ENCODE results near the gene ARMH1.
A peak's percentile ranks its signal among the peaks of the same experiment; 100 is the strongest.

Gene ARMH1

DNA sequence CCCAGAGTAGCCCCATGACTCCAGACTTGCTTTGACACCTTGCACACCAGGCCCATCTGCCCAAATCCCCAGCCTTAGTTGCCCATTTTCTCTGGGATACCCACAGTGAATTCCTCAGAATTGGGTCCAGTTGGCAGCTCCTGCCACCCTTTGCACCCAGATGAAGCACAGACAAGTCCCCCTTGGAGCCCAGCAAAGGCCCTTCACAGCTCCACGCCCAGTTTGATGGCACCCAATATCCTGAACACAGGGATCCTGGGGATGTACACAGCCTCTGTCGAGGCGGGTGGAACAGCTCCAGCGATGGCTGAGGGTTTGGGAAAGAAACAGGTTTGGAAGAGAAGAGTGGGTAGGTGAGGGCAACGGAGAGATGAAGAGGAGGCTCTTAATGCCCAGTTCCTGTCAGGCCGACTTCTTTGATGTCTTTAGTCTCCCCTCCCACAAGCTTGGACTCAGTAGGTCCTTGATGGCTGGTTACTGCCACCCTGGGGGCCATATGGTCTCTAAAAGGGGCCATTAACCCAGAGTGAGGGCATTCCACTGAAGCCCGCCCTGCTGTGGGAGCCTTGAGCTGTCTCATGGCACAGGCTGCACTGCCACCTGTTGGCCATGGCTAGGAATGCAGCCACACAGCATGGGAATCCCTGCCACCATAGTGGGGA, 21.9 kb upstream of the ARMH1 start:
- Histone ChIP-seq H3K27ac (ENCODE audit: low read length) (no peak overlapping the region), H3K9me3 (ENCODE audit: insufficient read depth, low read length, severe bottlenecking) (no peaks in the 10 kb centered on the region), H3K4me1 (ENCODE audit: insufficient read depth, low read length) (no peaks in the 10 kb centered on the region), H4K20me1 (ENCODE audit: insufficient read depth, low read length) (peaks cover 16% of the 10 kb centered on the region; the same call in 1 of the 2 replicates), H3K4me2 (ENCODE audit: insufficient read depth, low read length) (no peak overlapping the region), H3K79me2 (ENCODE audit: insufficient read depth, low read length) (no peaks in the 10 kb centered on the region), H3K9ac (ENCODE audit: low read depth, low read length) (no peak overlapping the region), H3K36me3 (ENCODE audit: insufficient read depth, low read length) (peaks cover 35% of the 10 kb centered on the region), H2AFZ (ENCODE audit: low read depth, low read length) (no peak overlapping the region), H3K27me3 (ENCODE audit: insufficient read depth, low read length, poor library complexity) (no peaks in the 10 kb centered on the region), H3K4me3 (ENCODE audit: low read depth in 1 of 2, low read length in 2 of 2) (no peak overlapping the region)
- ATAC-seq (ENCODE audit: insufficient read depth, low read depth) (peak; percentile 96), DNase-seq (peak; percentile 78)
- TF ChIP-seq, protein P1, sequence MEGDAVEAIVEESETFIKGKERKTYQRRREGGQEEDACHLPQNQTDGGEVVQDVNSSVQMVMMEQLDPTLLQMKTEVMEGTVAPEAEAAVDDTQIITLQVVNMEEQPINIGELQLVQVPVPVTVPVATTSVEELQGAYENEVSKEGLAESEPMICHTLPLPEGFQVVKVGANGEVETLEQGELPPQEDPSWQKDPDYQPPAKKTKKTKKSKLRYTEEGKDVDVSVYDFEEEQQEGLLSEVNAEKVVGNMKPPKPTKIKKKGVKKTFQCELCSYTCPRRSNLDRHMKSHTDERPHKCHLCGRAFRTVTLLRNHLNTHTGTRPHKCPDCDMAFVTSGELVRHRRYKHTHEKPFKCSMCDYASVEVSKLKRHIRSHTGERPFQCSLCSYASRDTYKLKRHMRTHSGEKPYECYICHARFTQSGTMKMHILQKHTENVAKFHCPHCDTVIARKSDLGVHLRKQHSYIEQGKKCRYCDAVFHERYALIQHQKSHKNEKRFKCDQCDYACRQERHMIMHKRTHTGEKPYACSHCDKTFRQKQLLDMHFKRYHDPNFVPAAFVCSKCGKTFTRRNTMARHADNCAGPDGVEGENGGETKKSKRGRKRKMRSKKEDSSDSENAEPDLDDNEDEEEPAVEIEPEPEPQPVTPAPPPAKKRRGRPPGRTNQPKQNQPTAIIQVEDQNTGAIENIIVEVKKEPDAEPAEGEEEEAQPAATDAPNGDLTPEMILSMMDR (IDR thresholded peaks at IDR 0.05; ENCODE audit: borderline replicate concordance, extremely low read depth, low read length, poor library complexity, severe bottlenecking): peak; percentile 99
- no peak for TF ChIP-seq EZH2 (IDR thresholded peaks at IDR 0.05; ENCODE audit: borderline replicate concordance, low read depth, low read length, severe bottlenecking)

GRCh38 chr1:44653107-44653964, 21.2 kb upstream of the ARMH1 start:
- Histone ChIP-seq H3K4me3 (ENCODE audit: low read depth in 1 of 2, low read length in 2 of 2) (no peak overlapping the region), H3K9me3 (ENCODE audit: insufficient read depth, low read length, severe bottlenecking) (no peaks in the 10 kb centered on the region), H2AFZ (ENCODE audit: low read depth, low read length) (no peak overlapping the region), H3K79me2 (ENCODE audit: insufficient read depth, low read length) (no peaks in the 10 kb centered on the region), H3K27me3 (ENCODE audit: insufficient read depth, low read length, poor library complexity) (no peaks in the 10 kb centered on the region), H3K9ac (ENCODE audit: low read depth, low read length) (no peak overlapping the region), H4K20me1 (ENCODE audit: insufficient read depth, low read length) (peaks cover 15% of the 10 kb centered on the region; the same call in 1 of the 2 replicates), H3K27ac (ENCODE audit: low read length) (no peak overlapping the region), H3K36me3 (ENCODE audit: insufficient read depth, low read length) (peaks cover 29% of the 10 kb centered on the region), H3K4me1 (ENCODE audit: insufficient read depth, low read length) (no peaks in the 10 kb centered on the region), H3K4me2 (ENCODE audit: insufficient read depth, low read length) (no peak overlapping the region)
- ATAC-seq (ENCODE audit: insufficient read depth, low read depth) (0 out of 3 replicates have a peak, but pooled peaks have one; percentile 2), DNase-seq (no peak)
- TF ChIP-seq, protein P1 (IDR thresholded peaks at IDR 0.05; ENCODE audit: borderline replicate concordance, extremely low read depth, low read length, poor library complexity, severe bottlenecking): no peak
- no peak for TF ChIP-seq EZH2 (IDR thresholded peaks at IDR 0.05; ENCODE audit: borderline replicate concordance, low read depth, low read length, severe bottlenecking)

GRCh38 chr1:44654621-44655187, 19.8 kb upstream of the ARMH1 start:
- Histone ChIP-seq H3K4me2 (ENCODE audit: insufficient read depth, low read length) (no peak overlapping the region), H3K27ac (ENCODE audit: low read length) (no peak overlapping the region), H3K4me1 (ENCODE audit: insufficient read depth, low read length) (no peaks in the 10 kb centered on the region), H2AFZ (ENCODE audit: low read depth, low read length) (no peak overlapping the region), H3K9ac (ENCODE audit: low read depth, low read length) (no peak overlapping the region), H3K79me2 (ENCODE audit: insufficient read depth, low read length) (no peaks in the 10 kb centered on the region), H3K36me3 (ENCODE audit: insufficient read depth, low read length) (peaks cover 15% of the 10 kb centered on the region), H3K27me3 (ENCODE audit: insufficient read depth, low read length, poor library complexity) (no peaks in the 10 kb centered on the region), H3K9me3 (ENCODE audit: insufficient read depth, low read length, severe bottlenecking) (no peaks in the 10 kb centered on the region), H3K4me3 (ENCODE audit: low read depth in 1 of 2, low read length in 2 of 2) (no peak overlapping the region), H4K20me1 (ENCODE audit: insufficient read depth, low read length) (peaks cover 12% of the 10 kb centered on the region; the same call in 1 of the 2 replicates)
- no peak for DNase-seq
- TF ChIP-seq EZH2 (IDR thresholded peaks at IDR 0.05; ENCODE audit: borderline replicate concordance, low read depth, low read length, severe bottlenecking): no peak
- TF ChIP-seq, protein P1 (IDR thresholded peaks at IDR 0.05; ENCODE audit: borderline replicate concordance, extremely low read depth, low read length, poor library complexity, severe bottlenecking): no peak
- no peak for ATAC-seq (ENCODE audit: insufficient read depth, low read depth)

Measured in DND-41 (cell line).